ENCODE results near the gene WDR62.

Gene WDR62

GRCh38 chr19:36082916-36083315 lies 28.2 kb downstream of the WDR62 start:
- DNase-seq: no peak

DNA sequence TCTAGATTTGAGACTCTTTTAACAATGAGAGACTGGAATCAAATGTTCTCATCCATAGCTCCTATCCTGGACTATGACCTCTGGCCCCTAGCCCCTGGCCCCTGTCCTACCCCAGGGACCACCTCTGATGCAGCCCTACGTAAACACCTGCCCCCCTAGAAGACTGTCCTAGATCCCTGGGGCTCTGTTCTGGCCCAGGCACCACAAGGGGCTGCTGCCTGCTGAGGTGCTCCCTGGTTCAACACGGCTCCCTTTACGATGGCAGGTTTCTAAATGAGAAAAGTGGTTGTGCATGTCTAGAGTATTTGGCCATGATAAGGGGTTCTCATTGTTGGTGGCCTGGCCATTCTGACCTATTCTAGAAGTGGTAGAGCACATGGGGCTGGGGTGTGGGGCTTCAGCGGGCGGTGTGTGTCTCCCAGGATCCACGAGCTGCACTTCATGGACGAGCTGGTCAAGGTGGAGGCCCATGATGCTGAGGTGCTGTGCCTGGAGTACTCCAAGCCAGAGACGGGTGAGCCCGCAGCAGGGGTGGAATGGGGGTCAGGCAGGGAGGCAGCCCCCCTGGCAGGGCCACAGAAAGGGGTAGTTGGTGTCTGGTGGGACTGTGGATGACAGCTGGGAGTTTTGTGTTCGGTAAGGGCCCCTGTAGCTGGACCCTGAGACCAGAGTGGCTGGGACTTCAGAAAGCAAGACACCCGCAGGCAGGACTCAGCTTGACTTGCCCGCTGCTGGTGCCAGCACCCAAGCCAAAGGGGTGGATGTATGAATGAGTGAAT lies 29.7 kb downstream of the WDR62 start:
- no peak for DNase-seq

DNA sequence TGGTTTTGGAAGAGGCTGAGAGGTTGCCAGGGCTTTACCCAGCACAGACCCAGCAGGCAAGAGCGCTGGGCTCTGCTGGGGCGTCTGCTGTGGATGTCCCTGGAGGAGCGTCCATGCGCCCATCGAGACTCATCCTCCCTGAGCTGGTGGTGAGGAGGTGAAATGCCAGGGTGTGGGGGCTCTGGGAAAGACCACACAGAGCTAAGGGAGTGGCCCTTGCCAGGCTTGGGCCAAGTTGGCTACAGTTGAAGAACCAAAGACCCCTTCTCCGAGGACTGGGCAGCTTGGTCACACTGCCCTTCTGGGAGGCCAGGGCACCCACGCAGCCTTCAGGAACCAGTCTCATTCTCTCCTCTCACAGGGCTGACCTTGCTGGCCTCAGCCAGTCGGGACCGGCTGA lies 31.6 kb downstream of the WDR62 start:
- no peak for DNase-seq

DNA sequence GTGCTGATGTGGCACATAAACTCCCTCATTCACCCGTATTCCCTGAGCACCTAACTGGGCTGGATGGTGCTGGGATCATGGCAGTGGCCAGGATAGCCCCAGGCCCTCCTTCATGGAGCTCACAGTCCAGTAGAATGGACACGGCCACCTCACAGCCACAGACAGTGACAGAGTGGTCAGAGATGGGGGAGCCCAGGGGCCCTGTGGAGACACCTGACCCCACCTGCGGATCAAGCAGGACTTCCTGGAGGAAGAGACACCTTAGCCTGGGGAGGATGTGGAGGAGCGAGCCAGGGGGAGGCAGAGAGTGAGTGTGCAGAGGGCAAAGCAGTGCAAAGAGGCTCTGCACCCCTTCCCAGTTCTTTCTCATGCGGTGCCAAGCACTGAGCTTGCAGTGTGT lies 35.1 kb downstream of the WDR62 start:
- DNase-seq: no peak

DNA sequence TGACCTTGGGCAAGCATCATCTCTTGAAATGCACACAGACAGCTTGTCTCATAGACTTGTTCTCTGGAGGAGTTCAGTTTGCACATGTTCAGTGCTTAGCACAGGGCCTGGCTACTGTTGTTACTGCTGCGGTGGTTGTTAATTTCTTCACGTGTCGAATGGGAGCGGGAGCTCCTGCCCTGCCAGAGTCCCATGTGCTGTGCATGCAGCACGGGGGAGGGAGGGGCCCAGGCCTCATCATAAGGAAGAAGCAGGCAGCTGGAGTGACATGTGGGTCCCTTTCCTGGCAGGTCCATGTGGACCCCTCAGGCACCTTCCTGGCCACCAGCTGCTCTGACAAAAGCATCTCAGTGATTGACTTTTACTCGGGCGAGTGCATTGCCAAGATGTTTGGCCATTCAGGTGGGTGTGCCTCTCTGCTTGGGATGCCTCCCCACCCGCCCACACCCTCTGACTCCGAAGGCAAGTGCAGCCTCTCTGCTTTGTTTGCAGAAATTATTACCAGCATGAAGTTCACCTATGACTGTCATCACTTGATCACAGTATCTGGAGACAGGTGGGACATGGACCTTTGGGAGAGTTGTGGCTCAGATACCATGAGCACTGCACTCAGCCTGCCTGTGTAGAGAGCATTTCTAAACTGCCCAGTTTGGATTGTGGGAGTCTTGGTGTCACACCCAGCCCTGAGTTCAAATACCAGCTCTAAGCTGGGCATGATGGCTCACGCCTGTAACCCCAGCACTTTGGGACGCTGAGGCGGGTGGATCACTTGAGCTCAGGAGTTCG lies 36.4 kb downstream of the WDR62 start:
- DNase-seq: no peak

- DNase-seq: no peak
These were observed 37.9 kb downstream of the WDR62 start for GRCh38 chr19:36092566-36092965.

- DNase-seq: no peak
These were observed 38.5 kb downstream of the WDR62 start for GRCh38 chr19:36093146-36093662.

DNA sequence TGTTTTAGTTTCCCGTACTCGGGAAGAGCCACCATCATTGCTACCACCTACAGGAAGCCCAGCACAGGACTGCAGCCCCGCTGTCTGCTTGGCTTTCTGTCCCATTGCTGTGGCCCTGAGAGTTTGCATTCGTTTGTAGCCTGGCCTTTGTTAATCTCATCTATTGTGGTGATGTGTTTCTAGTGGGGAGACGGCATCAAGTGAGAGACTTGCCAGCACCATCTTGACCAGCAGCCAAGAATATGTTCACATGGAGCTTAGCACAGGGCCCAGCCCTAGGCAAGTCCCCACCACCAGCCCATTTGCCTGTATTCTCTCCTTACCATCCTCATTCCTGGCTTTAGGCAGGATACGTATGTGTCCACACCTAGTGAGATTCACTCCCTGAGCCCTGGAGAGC lies 39.0 kb downstream of the WDR62 start:
- no peak for DNase-seq

DNA sequence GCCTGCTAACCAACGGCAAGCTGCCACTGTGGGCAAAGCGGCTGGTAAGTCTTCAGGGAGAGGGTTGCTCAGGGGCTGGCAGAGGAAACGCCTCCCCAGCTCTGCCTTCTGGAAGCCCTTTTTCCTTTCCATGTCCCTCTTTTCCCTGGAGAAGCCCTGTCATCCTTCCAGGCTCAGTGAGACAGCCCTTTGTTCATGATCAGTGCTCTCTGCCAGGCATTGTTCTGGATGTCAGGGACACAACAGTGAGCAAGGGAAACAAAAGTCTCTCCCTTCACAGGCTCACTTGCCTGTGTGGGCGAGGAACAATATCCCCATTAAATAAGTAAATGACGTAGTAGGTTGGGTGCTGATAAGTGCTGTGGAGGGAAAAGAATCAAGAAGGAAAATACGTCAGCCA lies 42.3 kb downstream of the WDR62 start:
- DNase-seq: no peak

GRCh38 chr19:36099166-36099785 lies 44.6 kb downstream of the WDR62 start:
- no peak for DNase-seq

DNA sequence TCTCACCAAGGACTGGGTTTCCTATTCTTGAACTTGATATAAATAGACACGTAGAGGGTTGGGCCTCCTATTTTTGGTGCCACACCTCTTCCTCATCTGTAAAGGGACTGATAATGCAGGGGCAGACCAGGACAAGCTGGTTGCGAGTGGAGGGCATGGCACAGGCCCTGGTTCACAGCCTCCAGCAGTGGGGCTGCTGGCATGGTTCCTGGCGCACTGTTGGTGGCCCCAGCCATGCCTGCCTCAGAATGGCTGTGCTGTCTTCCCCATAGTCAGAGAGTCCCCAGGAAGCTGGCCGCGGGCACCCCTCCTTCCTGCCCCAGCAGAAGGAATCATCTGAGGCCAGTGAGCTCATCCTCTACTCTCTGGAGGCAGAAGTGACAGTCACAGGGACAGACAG lies 45.8 kb downstream of the WDR62 start:
- no peak for DNase-seq

DNA sequence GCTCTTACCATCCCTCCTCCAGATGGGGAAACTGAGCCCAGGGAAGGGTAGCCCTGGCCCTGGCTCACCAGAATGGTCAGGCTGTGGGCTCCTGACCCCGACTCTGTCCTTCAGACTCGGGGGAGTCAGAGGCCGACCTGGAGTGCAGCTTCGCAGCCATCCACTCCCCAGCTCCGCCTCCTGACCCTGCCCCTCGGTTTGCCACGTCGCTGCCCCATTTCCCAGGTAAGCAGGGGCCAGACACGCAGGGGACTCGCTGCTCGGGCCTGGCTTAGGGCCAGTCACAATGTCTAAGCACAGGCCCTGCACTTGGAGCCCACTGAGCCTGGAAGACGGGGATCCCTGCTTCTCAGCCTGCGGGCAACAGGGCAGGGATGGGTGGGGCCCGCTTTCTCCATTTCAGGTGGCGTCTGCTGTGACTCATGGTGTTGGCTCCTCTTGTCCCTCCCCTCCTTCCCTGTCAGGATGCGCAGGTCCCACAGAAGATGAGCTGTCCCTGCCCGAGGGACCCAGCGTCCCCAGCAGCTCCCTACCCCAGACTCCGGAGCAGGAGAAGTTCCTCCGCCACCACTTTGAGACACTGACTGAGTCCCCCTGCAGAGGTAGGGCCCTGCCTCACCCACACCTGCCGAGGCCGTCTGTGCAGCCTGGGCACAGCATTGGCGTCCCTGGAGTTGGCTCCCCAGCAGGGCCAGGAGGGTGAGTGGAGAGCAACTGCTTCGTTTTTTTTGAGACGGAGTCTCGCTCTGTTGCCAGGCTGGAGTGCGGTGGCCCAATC lies 47.0 kb downstream of the WDR62 start:
- no peak for DNase-seq

GRCh38 chr19:36103040-36103626 lies 48.4 kb downstream of the WDR62 start:
- DNase-seq: no peak

GRCh38 chr19:36103842-36104552 lies 49.3 kb downstream of the WDR62 start:
- DNase-seq: no peak

GRCh38 chr19:36106441-36106840 lies 51.7 kb downstream of the WDR62 start:
- no peak for DNase-seq

DNA sequence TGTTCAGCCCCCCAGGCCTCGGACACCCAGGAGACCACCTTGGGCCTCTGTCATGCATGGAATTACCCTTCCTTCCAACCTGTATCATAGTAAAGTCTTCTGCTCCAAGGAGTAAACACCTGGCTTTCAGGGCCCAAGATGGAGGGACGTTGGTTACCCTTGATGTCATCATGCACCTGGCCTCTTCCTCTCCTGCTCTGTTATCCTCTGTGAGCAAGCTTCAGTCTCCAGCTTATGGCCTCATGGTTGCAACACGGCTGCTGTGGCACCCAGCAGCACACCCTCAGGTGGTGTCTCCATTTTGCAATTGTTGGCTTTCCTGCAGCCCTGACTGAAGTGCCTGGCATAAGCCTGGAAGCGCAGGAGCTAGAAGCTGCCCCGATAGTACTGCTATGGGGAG lies 52.3 kb downstream of the WDR62 start:
- DNase-seq: no peak

DNA sequence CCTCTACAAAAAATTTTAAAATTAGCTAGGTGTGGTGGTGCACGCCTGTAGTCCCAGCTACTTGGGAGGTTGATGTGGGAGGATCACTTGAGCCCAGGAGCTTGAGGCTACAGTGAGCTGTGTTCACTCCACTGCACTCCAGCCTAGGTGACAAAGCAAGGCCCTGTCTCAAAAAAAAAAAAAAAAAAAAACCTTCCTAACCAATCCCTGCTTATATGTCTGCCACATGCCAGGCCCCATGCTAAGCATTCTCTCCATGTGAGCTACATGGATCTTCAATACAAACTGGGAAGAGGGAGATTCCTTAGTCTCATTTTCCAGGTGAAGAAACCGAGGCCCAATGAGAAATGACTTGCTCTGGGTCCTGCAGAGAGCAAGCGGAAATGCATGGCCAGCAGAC lies 54.0 kb downstream of the WDR62 start:
- DNase-seq: no peak

DNA sequence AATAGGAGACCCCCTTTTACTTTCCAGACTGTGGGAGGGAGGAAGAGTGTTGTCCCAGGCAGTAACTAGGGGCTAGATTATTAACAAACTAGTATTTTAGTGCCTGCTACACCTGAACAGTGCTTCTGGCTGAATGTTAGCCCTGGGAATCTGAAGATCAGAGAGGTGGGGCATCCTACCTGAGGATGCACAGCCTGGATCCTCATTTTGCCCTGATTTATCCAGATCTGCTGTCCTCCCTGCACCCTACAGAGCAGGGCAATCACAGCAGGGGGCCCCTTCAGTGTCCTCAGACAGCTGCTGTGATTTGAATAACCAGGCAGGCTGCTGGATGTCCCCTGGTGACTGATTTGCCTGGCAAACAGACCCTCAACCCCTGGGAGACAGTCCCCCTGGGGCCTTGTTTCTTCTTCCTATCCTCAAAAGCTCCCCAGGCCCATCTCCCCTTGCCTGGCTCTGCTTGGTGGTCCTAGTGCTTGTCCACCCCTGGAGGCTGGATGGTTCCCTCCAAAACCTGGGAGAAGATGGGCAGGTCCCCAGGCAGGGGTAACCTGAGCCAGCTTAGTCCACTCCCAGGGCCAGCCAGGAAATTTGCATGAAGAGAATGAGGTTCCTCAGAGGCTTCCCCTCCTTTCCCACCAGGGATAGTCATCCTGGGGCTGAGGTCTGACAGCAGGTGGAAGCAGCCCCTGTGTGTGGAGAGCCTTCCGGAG lies 55.9 kb downstream of the WDR62 start, which contains the start of gene OVOL3:
Gene OVOL3, plus strand, starts transcription at position 657 of the 713 bp plus-strand sequence. CDS start 60 bp downstream, outside the sequence.
- no peak for DNase-seq

DNA sequence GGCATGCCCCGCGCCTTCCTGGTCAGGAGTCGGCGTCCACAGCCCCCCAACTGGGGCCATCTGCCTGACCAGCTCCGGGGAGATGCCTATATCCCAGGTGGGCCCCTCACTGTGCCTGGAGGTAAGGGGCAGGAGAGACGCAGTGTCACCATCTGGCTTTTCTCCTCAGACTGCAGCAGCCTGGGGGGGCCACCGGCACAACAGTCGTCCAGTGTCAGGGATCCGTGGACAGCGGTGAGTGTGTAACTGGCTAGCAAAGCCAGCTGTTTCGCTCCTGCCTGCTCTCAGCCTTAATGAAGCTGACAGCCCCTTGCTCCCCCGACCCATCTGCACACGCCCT lies 56.5 kb downstream of the WDR62 start:
- DNase-seq: no peak

GRCh38 chr19:36112678-36113077 lies 58.0 kb downstream of the WDR62 start:
- DNase-seq: no peak

DNA sequence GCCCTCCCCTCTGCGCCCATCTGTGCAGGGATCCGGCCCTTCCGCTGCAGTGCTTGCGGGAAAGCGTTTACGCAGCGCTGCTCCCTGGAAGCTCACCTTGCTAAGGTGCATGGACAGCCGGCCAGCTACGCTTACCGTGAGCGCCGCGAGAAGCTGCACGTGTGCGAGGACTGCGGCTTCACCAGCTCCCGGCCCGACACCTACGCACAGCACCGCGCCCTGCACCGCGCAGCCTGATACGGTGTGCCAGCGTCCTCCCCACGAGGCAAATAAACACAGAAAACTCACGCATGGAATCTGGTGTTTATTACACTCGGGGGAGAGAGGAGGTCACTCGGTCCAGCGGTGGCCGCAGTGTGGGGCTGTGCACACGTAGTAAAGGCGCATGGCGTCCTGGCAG lies 58.7 kb downstream of the WDR62 start:
- DNase-seq: no peak
